AG04450 (cell line): Measurements from ENCODE around the gene SPARC. TPM values are rescaled to one million over a fixed set of nuclear protein-coding genes. Genes with fewer than 3 reads are reported as not detected.
"Not testable (repeated sequence)": the region's sequence is repeated elsewhere in the genome, so short reads cannot be mapped to it uniquely, and the experiment has no call there.

ENCODE experiments used
- CTCF ChIA-PET: fragments of 300-600, 350-600 bp; formaldehyde crosslinking; extraction: SDS; loops from one replicate; lab custom pipeline; 2022; ENCODE audit warnings: antibody characterized with exemption, inconsistent platforms; lab: Charles Lee
- POLR2A ChIA-PET: fragments of 350-600 bp; formaldehyde crosslinking; extraction: SDS; loops from one replicate; lab custom pipeline; 2021; ENCODE audit warnings: antibody characterized with exemption, inconsistent platforms; lab: Yijun Ruan, JAX
- DNase-seq: peaks from one replicate; pipeline ENCODE4 v3.0.0-alpha.2; 2011; ENCODE audit warnings: low read depth, low spot score
- H3K27ac ChIP-seq: one replicate; pipeline ENCODE4 v1.5.1; 2012; ENCODE audit warnings: low read depth, low read length, control low read depth
- H3K27me3 ChIP-seq: one replicate; pipeline ENCODE4 v1.6.0; 2012; ENCODE audit warnings: low read length; ENCODE audit not compliant: control insufficient read depth, insufficient read depth
- H3K4me3 ChIP-seq: 2 replicates; pipeline ENCODE4 v1.5.1; 2011; ENCODE audit warnings: mild to moderate bottlenecking, low read depth, low read length, control low read depth
- H3K9me3 ChIP-seq: 2 replicates; pipeline ENCODE4 v1.5.1; 2012; ENCODE audit warnings: low read length; ENCODE audit not compliant: control insufficient read depth, insufficient read depth
- polyA plus RNA-seq: library from polyadenylated mRNA; depleted of rRNA; stranded (reverse); fragments of >200 nt; gene quantifications from 2 replicates; pipeline ENCODE4 v1.2.3, GENCODE V29; 2011
- TF ChIP-seq, protein P1 (sequence below): IDR thresholded peaks from 2 replicates; pipeline ENCODE4 v1.5.1; 2011; ENCODE audit warnings: low read depth, low read length, control low read depth, inconsistent platforms

SPARC gene
- polyA plus RNA-seq, 1 experiment, result 5,773 TPM

DNA sequence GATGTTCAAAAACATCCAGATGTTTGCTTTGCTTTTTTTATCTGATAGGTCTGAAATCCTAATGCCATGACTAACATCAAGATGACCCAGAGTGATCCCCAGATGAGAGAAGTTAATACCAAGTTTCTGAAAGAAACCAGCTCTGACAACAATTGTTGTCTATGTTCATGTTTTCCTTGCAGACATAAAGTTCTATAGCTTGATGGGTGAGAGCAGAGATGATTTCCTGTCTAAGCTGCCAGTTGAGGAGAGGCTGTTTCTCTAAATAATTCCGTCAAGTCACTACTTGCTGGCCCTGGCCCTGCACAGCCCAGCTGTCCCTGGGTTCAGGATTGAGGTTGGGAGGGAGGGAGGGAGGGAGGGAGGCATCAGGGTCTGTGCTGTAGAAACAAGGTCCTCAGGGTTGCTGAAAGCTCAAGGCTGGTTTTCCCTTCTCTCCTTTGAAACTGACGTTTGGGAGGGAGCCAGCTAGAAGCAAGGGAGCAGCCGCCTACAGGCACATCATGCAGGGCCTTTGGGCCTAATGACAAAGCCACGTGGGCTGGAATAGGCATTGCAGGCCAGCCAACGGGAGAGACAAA, 3.9 kb downstream of the SPARC start:
- peak overlapping the region; percentile 99 for H3K4me3 ChIP-seq
- ChIA-PET CTCF (interaction anchor here (0.9 to 5.0 kb wide), 7 partner anchors 12 to 58 kb away, joined by 4 to 44 read pairs (median 4); no protein-coding TSS in a partner anchor), POLR2A (interaction anchor here (1.3 to 8.1 kb wide), 10 partner anchors 10 to 88 kb away, joined by 3 to 181 read pairs (median 19); partner anchors contain the start of gene G3BP1)
- H3K27ac ChIP-seq, result peak overlapping the region; percentile 65
- no peaks in the 10 kb centered on the region for H3K27me3 ChIP-seq
- no peak for DNase-seq
- TF ChIP-seq, protein P1, sequence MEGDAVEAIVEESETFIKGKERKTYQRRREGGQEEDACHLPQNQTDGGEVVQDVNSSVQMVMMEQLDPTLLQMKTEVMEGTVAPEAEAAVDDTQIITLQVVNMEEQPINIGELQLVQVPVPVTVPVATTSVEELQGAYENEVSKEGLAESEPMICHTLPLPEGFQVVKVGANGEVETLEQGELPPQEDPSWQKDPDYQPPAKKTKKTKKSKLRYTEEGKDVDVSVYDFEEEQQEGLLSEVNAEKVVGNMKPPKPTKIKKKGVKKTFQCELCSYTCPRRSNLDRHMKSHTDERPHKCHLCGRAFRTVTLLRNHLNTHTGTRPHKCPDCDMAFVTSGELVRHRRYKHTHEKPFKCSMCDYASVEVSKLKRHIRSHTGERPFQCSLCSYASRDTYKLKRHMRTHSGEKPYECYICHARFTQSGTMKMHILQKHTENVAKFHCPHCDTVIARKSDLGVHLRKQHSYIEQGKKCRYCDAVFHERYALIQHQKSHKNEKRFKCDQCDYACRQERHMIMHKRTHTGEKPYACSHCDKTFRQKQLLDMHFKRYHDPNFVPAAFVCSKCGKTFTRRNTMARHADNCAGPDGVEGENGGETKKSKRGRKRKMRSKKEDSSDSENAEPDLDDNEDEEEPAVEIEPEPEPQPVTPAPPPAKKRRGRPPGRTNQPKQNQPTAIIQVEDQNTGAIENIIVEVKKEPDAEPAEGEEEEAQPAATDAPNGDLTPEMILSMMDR, result no peak
- no peaks in the 10 kb centered on the region for H3K9me3 ChIP-seq

DNA sequence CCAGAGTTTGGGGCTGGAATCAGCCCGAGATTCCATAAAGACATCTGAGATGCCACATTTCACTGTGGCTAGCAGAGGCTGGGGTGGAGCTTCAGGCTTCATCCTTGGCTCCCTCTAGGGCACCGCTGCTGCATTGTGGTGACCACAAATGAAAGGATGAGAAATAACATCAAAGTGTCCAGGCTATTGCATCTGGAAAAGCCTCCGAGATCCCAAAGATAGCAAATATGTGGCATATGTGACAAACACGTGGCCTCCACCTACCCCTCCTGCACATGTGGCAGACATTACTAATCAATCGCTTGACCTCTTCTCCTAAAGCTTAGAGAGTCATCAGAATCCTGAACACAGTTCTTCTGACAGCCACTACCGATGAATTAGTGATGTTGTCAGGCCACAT, 4.5 kb downstream of the SPARC start:
- CTCF ChIA-PET, result interaction anchor here (0.9 to 5.0 kb wide), 6 partner anchors 12 to 58 kb away, joined by 4 to 44 read pairs (median 4); no protein-coding TSS in a partner anchor
- DNase-seq, result no peak
- H3K27me3 ChIP-seq, result no peaks in the 10 kb centered on the region
- POLR2A ChIA-PET, result interaction anchor here (0.9 to 8.1 kb wide), 9 partner anchors 9 to 89 kb away, joined by 3 to 181 read pairs (median 25); partner anchors contain the start of gene G3BP1
- H3K9me3 ChIP-seq, result no peaks in the 10 kb centered on the region
- H3K4me3 ChIP-seq, result peak overlapping the region; percentile 99
- TF ChIP-seq, protein P1, result peak; percentile 11; the same call in 1 of the 2 replicates
- H3K27ac ChIP-seq, result peak overlapping the region; percentile 62

DNA sequence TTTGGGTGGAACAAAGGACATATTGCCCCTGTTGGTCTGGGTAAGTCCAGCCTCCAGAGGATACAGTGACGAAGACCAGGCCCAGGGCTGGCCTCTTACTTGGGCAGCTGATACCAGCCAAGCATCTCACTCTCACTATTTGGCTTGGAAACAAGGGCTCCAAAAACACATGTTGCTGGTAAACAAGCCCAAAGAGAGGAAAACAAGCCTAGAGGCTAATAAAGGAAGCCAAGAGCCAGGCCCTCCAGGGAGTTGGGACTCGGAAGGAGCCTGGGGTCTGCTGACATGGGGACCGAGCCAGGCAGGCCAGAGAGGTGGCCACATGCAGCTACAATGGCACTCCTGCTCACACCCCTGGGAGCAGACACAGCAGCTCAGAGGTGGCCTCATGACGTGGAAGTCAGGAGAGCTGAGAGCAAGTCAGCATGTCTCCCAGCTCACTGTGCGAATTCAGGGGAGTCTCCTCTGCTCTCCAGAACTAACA, 5.7 kb downstream of the SPARC start:
- peak overlapping the region; percentile 46 for H3K4me3 ChIP-seq
- DNase-seq, result no peak
- H3K9me3 ChIP-seq, result no peaks in the 10 kb centered on the region
- POLR2A ChIA-PET, result interaction anchor here (0.8 to 8.1 kb wide), 8 partner anchors 8 to 90 kb away, joined by 5 to 181 read pairs (median 26); partner anchors contain the start of gene G3BP1
- H3K27ac ChIP-seq, result peak overlapping the region; percentile 34
- H3K27me3 ChIP-seq, result no peaks in the 10 kb centered on the region
- CTCF ChIA-PET, result interaction anchor here (0.5 to 5.0 kb wide), 3 partner anchors 23 to 227 kb away, joined by 3 to 44 read pairs (median 30); no protein-coding TSS in a partner anchor
- TF ChIP-seq, protein P1, result no peak

DNA sequence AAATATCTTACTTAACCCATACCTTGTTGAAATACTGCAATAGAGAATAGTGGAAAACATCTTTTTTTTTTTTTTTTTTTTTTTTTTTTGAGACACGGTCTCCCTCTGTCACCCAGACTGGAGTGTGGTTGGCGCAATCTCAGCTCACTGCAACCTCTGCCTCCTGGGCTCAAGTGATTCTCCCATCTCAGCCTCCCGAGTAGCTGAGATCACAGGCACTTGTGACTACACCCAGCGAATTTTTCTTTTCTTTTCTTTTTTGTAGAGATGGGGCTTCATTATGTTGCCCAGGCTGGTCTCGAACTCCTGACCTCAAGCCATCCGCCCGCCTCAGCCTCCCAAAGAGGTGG, 6.6 kb downstream of the SPARC start:
- POLR2A ChIA-PET, result interaction anchor here (1.6 to 8.1 kb wide), 5 partner anchors 10 to 60 kb away, joined by 6 to 181 read pairs (median 8); no protein-coding TSS in a partner anchor
- CTCF ChIA-PET, result interaction anchor here (1.2 to 5.0 kb wide), 3 partner anchors 9 to 60 kb away, joined by 3 to 30 read pairs (median 3); no protein-coding TSS in a partner anchor
- DNase-seq, H3K27me3 ChIP-seq, H3K4me3 ChIP-seq, H3K9me3 ChIP-seq: not testable (repeated sequence)
- peak overlapping the region; percentile 12 for H3K27ac ChIP-seq

DNA sequence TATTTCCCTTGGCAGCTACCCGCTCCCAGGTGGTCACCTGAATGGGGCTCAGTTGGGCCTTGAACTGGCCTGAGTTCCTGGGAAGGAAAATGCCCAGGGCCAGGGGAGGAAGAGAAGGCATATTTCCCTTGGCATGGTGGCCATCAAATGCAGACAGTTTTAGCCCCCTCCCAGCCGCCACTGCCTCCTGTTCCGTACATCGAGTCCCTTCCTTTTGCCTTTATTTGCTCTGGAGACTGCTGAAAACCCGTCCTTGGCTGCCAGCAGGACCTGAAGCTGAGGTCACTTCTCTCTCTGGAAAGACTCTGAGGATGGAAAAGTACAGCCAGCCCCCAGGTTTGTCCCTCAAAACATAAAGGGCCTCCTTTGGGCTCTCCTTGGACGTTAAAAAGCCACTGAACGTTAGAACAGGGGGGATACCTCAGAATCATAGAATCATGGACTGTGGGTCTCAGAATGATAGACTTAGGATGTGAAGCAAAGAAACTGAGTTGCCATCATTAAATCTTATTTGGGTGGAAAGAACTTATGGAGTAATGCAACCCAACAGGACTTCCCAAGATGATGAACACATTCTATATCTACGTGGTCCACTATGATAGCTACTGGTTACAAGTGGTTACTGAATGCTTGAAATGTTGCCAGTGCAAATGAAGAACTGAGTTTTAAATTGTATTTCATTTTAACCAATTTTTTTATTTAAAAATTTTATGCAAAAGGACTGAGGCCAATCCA, 7.1 kb downstream of the SPARC start:
- H3K27me3 ChIP-seq, result no peaks in the 10 kb centered on the region
- peak overlapping the region; percentile 48 for H3K27ac ChIP-seq
- ChIA-PET POLR2A (interaction anchor here (1.6 to 8.1 kb wide), 5 partner anchors 9 to 61 kb away, joined by 6 to 181 read pairs (median 8); no protein-coding TSS in a partner anchor), CTCF (interaction anchor here (1.2 to 1.6 kb wide), 2 partner anchors 9 to 60 kb away, joined by 3 read pairs; no protein-coding TSS in a partner anchor)
- no peaks in the 10 kb centered on the region for H3K9me3 ChIP-seq
- peak overlapping the region; percentile 46 for H3K4me3 ChIP-seq
- no peak for DNase-seq
- TF ChIP-seq, protein P1, result no peak
